Parathyroid adenoma (tissue), 2 donors: Measurements from ENCODE around the gene PLXNB2.
A peak's percentile ranks its signal among the peaks of the same experiment; 100 is the strongest.

Experiments
- H2AFZ ChIP-seq: fragments of 300-600 bp; sonication (generic); one replicate; pipeline ENCODE4 v1.7.0; 2017; ENCODE audit warnings: antibody characterized with exemption, mild to moderate bottlenecking
- H3K27ac ChIP-seq: fragments of 300-600 bp; sonication (generic); one replicate; pipeline ENCODE4 v1.7.0; 2017
- H3K27me3 ChIP-seq: fragments of 300-600 bp; sonication (generic); one replicate; pipeline ENCODE4 v1.7.0; 2017; ENCODE audit warnings: low read length; ENCODE audit not compliant: control insufficient read depth, insufficient read depth
- H3K36me3 ChIP-seq: fragments of 300-600 bp; sonication (generic); one replicate; pipeline ENCODE4 v1.7.0; 2017; ENCODE audit warnings: low read length; ENCODE audit not compliant: control insufficient read depth, insufficient read depth
- H3K4me1 ChIP-seq: fragments of 300-600 bp; sonication (generic); one replicate; pipeline ENCODE4 v1.7.0; 2017; ENCODE audit warnings: control low read depth
- H3K4me2 ChIP-seq: fragments of 300-600 bp; sonication (generic); one replicate; pipeline ENCODE4 v1.7.0; 2017; ENCODE audit warnings: low read length
- H3K4me3 ChIP-seq: fragments of 300-600 bp; sonication (generic); one replicate; pipeline ENCODE4 v1.7.0; 2017; ENCODE audit warnings: low read depth, low read length
- H3K79me2 ChIP-seq: fragments of 300-600 bp; sonication (generic); one replicate; pipeline ENCODE4 v1.7.0; 2017; ENCODE audit warnings: control low read depth
- H3K9ac ChIP-seq: fragments of 300-600 bp; sonication (generic); one replicate; pipeline ENCODE4 v1.7.0; 2017; ENCODE audit warnings: mild to moderate bottlenecking
- H3K9me3 ChIP-seq: fragments of 300-600 bp; sonication (generic); one replicate; pipeline ENCODE4 v1.7.0; 2017; ENCODE audit warnings: low read length; ENCODE audit not compliant: control insufficient read depth
- TF ChIP-seq, protein P1 (sequence below): fragments of 300-600 bp; sonication (generic); IDR thresholded peaks from one replicate; pipeline ENCODE4 v1.7.0; 2017; ENCODE audit warnings: antibody characterized with exemption, mild to moderate bottlenecking
- donor health status: primary hyperparathyroidism.

Gene PLXNB2

DNA sequence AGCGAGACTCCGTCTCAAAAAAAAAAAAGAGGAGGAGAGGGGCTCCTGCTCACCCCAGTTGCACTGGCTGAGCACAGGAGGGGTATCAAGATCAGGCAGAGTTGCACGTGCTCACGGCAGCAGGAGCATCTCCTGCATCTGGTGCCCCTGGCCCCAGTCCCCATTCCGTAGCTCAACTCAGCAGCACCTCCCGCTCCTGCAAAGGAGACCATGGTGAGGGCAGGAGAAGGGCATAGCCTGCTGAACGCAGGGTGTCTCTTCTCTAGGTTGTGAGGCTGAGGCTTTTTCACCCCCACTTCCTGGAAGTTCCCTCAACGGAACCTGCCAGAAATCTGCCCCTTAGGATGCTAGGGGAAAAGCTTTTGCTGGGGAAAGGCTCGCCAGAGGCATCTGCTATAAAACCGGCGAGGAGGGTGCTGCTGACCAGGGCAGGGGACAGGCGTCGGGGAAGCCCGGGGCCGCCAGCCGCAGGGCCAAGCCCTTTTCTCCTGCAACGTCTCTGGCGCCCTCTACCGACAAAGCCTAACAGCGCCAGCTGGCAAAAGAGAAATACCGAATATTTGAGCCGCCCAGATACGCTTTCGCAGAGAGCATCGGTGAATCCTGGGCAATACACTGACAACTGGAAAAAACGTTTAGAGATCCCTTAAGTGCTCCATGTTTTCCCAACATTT, 34.7 kb upstream of the PLXNB2 start:
- H3K36me3 ChIP-seq: no peaks in the 10 kb centered on the region
- no peaks in the 10 kb centered on the region for H3K27me3 ChIP-seq
- peak overlapping the region; percentile 56 for H3K4me3 ChIP-seq
- peak overlapping the region; percentile 99 for H3K4me2 ChIP-seq
- H2AFZ ChIP-seq: peak overlapping the region; percentile 80
- TF ChIP-seq, protein P1, sequence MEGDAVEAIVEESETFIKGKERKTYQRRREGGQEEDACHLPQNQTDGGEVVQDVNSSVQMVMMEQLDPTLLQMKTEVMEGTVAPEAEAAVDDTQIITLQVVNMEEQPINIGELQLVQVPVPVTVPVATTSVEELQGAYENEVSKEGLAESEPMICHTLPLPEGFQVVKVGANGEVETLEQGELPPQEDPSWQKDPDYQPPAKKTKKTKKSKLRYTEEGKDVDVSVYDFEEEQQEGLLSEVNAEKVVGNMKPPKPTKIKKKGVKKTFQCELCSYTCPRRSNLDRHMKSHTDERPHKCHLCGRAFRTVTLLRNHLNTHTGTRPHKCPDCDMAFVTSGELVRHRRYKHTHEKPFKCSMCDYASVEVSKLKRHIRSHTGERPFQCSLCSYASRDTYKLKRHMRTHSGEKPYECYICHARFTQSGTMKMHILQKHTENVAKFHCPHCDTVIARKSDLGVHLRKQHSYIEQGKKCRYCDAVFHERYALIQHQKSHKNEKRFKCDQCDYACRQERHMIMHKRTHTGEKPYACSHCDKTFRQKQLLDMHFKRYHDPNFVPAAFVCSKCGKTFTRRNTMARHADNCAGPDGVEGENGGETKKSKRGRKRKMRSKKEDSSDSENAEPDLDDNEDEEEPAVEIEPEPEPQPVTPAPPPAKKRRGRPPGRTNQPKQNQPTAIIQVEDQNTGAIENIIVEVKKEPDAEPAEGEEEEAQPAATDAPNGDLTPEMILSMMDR: peak; percentile 88
- no peak overlapping the region for H3K9ac ChIP-seq
- H3K4me1 ChIP-seq: peaks cover 5% of the 10 kb centered on the region
- H3K79me2 ChIP-seq: no peaks in the 10 kb centered on the region
- no peaks in the 10 kb centered on the region for H3K9me3 ChIP-seq
- H3K27ac ChIP-seq: peak overlapping the region; percentile 76

DNA sequence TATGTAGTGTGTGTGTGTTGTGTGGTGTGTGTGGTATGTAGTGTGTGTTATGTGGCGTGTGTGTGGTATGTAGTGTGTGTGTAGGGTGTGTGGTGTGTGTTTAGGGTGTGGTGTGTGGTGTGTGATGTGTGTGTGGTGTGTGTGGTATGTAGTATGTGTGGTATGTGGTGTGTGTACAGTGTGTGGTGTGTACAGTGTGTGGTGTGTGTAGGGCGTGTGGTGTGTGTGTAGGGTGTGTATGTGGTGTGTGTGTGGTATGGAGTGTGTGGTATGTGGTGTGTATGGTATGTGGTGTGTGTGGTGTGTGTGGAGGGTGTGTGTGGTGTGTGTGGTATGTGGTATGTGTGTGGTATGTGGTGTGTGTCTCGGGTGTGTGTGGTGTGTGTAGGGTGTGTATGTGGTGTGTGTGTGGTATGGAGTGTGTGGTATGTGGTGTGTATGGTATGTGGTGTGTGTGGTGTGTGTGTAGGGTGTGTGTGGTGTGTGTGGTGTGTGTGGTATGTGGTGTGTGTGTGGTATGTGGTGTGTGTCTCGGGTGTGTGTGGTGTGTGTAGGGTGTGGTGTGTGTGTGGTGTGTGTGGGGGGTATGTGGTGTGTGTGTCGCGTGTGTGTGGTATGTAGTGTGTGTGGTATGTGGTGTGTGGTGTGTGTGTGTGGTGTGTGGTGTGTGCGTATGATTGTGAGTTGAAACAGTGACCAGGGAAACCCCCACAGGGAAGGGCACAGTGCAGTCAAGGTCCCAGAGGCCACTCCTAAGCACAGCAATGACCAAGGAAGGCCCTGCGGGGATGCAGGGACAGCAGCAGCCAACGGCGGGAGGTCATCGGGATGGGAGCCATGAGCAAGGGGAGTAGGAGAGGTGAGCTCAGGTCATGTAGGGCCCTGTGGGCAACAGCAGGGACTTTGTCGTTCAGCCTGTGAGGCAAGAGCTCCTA, 32.8 kb upstream of the PLXNB2 start:
- Histone ChIP-seq H3K27me3 (no peaks in the 10 kb centered on the region), H3K79me2 (no peaks in the 10 kb centered on the region), H3K4me3 (no peak overlapping the region), H2AFZ (no peak overlapping the region), H3K9ac (no peak overlapping the region), H3K4me2 (no peak overlapping the region), H3K27ac (no peak overlapping the region), H3K9me3 (no peaks in the 10 kb centered on the region), H3K36me3 (no peaks in the 10 kb centered on the region), H3K4me1 (peaks cover 5% of the 10 kb centered on the region)
- TF ChIP-seq, protein P1: no peak

DNA sequence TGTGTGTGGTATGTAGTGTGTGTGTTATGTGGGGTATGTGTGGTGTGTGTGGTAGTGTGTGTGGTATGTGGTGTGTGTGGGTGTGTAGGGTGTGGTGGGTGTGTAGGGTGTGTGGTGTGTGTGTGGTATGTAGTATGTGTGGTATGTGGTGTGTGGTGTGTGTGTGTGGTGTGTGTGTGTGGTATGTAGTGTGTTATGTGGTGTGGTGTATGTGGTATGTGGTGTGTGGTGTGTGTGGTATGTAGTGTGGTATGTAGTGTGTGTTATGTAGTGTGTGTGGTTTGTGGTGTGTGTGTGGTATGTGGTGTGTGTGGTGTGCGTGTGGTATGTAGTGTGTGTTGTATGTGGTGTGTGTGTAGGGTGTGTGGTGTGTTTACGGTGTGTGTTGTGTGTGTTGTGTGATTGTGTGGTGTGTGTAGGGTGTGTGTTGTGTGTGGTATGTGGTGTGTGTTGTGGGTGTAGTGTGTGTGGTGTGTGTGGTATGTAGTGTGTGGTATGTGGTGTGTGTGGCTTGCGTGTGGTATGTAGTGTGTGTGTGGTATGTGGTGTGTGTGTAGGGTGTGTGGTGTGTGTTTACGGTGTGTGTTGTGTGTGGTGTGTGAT, 31.5 kb upstream of the PLXNB2 start:
- Histone ChIP-seq H3K27ac (no peak overlapping the region), H3K79me2 (no peaks in the 10 kb centered on the region), H3K4me3 (no peak overlapping the region), H3K36me3 (no peaks in the 10 kb centered on the region), H3K9ac (no peak overlapping the region), H2AFZ (no peak overlapping the region), H3K27me3 (no peaks in the 10 kb centered on the region), H3K4me1 (peaks cover 5% of the 10 kb centered on the region), H3K4me2 (no peak overlapping the region), H3K9me3 (no peaks in the 10 kb centered on the region)
- TF ChIP-seq, protein P1: no peak

DNA sequence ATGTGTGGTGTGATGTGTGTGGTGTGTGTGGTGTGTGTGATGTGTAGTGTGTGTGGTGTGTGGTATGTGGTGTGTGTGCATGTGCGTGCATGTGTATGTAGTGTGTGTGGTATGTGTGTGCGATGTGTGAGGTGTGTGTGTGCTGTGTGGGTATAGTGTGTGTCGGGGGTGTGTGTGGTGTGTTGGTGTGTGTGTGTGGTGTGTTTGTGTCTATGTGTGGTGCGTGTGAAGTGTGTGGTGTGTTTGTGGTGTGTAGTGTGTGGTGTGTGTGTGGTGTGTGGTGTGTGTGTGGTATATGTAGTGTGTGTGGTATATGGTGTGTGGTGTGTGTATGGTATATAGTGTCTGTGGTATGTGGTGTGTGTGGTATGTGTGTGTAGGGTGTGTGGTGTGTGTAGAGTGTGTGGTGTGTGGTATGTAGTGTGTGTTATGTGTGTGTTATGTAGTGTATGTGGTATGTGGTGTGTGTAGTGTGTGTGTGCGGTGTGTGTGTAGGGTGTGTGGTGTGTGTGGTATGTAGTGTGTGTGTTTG, 30.7 kb upstream of the PLXNB2 start:
- Histone ChIP-seq H3K4me2 (no peak overlapping the region), H3K4me3 (no peak overlapping the region), H3K9ac (no peak overlapping the region), H3K9me3 (no peaks in the 10 kb centered on the region), H2AFZ (no peak overlapping the region), H3K36me3 (no peaks in the 10 kb centered on the region), H3K27me3 (no peaks in the 10 kb centered on the region), H3K4me1 (peaks cover 5% of the 10 kb centered on the region), H3K27ac (no peak overlapping the region), H3K79me2 (no peaks in the 10 kb centered on the region)
- TF ChIP-seq, protein P1: no peak
